ENCODE data around the gene FBXW7. TPM values are rescaled to one million over a fixed set of nuclear protein-coding genes. Genes with fewer than 3 reads are reported as not detected.

Gene FBXW7
- total and polyA plus RNA-seq, 4 donors = 7.6 to 82.1 (median 20.6) TPM

- H3K9ac ChIP-seq (ENCODE audit: insufficient read depth in 1 of 2, low read length in 2 of 2) = no peak overlapping the region
- WGBS, 2 donors = 93 to 97% methylated on average over 2 of the region's 2 CpGs
Observed at GRCh38 chr4:152508818-152509217, 27.1 kb downstream of the FBXW7 start.

GRCh38 chr4:152508386-152508785 lies 27.5 kb downstream of the FBXW7 start:
- ATAC-seq (ENCODE audit: insufficient read depth, low FRiP score) = no peak
- H3K4me3 ChIP-seq = no peak overlapping the region
- no peak overlapping the region for H3K9ac ChIP-seq (ENCODE audit: insufficient read depth in 1 of 2, low read length in 2 of 2)
- H3K27ac ChIP-seq (ENCODE audit: low read depth in 1 of 2, low read length in 1 of 2) = no peak overlapping the region
- H3K36me3 ChIP-seq (ENCODE audit: control insufficient read depth in 4 of 4, insufficient read depth in 4 of 4, low read length in 4 of 4) = peaks cover 0 to 3% (median 0%) of the 10 kb centered on the region in 4 donors
- H3K4me1 ChIP-seq (ENCODE audit: control insufficient read depth in 5 of 5, insufficient read depth in 5 of 5, low read length in 5 of 5) = no peaks in the 10 kb centered on the region
- WGBS, 2 donors = 91 to 95% methylated on average over 4 of the region's 4 CpGs
- no peaks in the 10 kb centered on the region for H3K9me3 ChIP-seq (ENCODE audit: control insufficient read depth in 4 of 4, insufficient read depth in 3 of 4, low read length in 3 of 4)
- no peak for DNase-seq
- H3K27me3 ChIP-seq (ENCODE audit: control insufficient read depth in 3 of 3, insufficient read depth in 3 of 3, low read length in 2 of 3) = no peaks in the 10 kb centered on the region
- TF ChIP-seq CTCF (IDR thresholded peaks at IDR 0.05; ENCODE audit: control extremely low read depth, extremely low read depth) = no peak

More at GRCh38 chr4:152508818-152509217, 27.1 kb downstream of the FBXW7 start:
- no peak for TF ChIP-seq CTCF (IDR thresholded peaks at IDR 0.05; ENCODE audit: control extremely low read depth, extremely low read depth)
- ATAC-seq (ENCODE audit: insufficient read depth, low FRiP score) (no peak), DNase-seq (no peak)
- Histone ChIP-seq H3K36me3 (ENCODE audit: control insufficient read depth in 4 of 4, insufficient read depth in 4 of 4, low read length in 4 of 4) (peaks cover 0 to 3% (median 0%) of the 10 kb centered on the region in 4 donors), H3K27me3 (ENCODE audit: control insufficient read depth in 3 of 3, insufficient read depth in 3 of 3, low read length in 2 of 3) (no peaks in the 10 kb centered on the region), H3K4me3 (no peak overlapping the region), H3K4me1 (ENCODE audit: control insufficient read depth in 5 of 5, insufficient read depth in 5 of 5, low read length in 5 of 5) (no peaks in the 10 kb centered on the region), H3K27ac (ENCODE audit: low read depth in 1 of 2, low read length in 1 of 2) (no peak overlapping the region), H3K9me3 (ENCODE audit: control insufficient read depth in 4 of 4, insufficient read depth in 3 of 4, low read length in 3 of 4) (no peaks in the 10 kb centered on the region)

GRCh38 chr4:152503653-152504290 lies 32.1 kb downstream of the FBXW7 start:
- no peak for ATAC-seq (ENCODE audit: insufficient read depth, low FRiP score)
- TF ChIP-seq CTCF (IDR thresholded peaks at IDR 0.05; ENCODE audit: control extremely low read depth, extremely low read depth) = no peak
- Histone ChIP-seq H3K9me3 (ENCODE audit: control insufficient read depth in 4 of 4, insufficient read depth in 3 of 4, low read length in 3 of 4) (no peaks in the 10 kb centered on the region), H3K27me3 (ENCODE audit: control insufficient read depth in 3 of 3, insufficient read depth in 3 of 3, low read length in 2 of 3) (no peaks in the 10 kb centered on the region), H3K9ac (ENCODE audit: insufficient read depth in 1 of 2, low read length in 2 of 2) (no peak overlapping the region), H3K4me1 (ENCODE audit: control insufficient read depth in 5 of 5, insufficient read depth in 5 of 5, low read length in 5 of 5) (peaks cover 0 to 11% (median 0%) of the 10 kb centered on the region in 5 donors), H3K36me3 (ENCODE audit: control insufficient read depth in 4 of 4, insufficient read depth in 4 of 4, low read length in 4 of 4) (peaks cover 0 to 3% (median 0%) of the 10 kb centered on the region in 4 donors), H3K4me3 (no peak overlapping the region), H3K27ac (ENCODE audit: low read depth in 1 of 2, low read length in 1 of 2) (no peak overlapping the region)
- DNase-seq = no peak

Data from lung (tissue), 12 donors.